PC-3 (cell line): Measurements from ENCODE around the gene SURF4. TPM values are rescaled to one million over a fixed set of nuclear protein-coding genes. Genes with fewer than 3 reads are reported as not detected.

ENCODE experiments used
- ATAC-seq: fragments of 200-7000 bp; cut with Tn5 transposase; 2 replicates; pipeline ENCODE4 v1.9.1; 2020; ENCODE audit warnings: mild to moderate bottlenecking, moderate library complexity
- BruUV-seq: library from RNA; stranded (reverse); fragments of 400-500 nt; replicated peaks from 2 replicates; lab custom pipeline; 2021; lab: Mats Ljungman, UMichigan
- CTCF ChIA-PET: fragments of 300-600 bp; sonication (Branson Sonifier 250); formaldehyde crosslinking; loops from one replicate; lab custom pipeline; 2022; ENCODE audit warnings: antibody characterized with exemption; lab: Charles Lee
- POLR2A ChIA-PET: fragments of 300-600 bp; sonication (Branson Sonifier 250); formaldehyde crosslinking; loops from one replicate; lab custom pipeline; 2022; ENCODE audit warnings: antibody characterized with exemption; ENCODE audit not compliant: unreplicated experiment; lab: Charles Lee
- DNase-seq: peaks from one replicate; pipeline ENCODE4 v3.0.0-alpha.2; 2015
- H2AFZ ChIP-seq: fragments of 300-600 bp; sonication (generic); 2 replicates; pipeline ENCODE4 v1.6.0; 2016; ENCODE audit warnings: antibody characterized with exemption, low read length
- H3F3A ChIP-seq: fragments of 300-600 bp; sonication (generic); one replicate; pipeline ENCODE4 v1.6.0; 2017; ENCODE audit warnings: antibody characterized with exemption, low read length, control low read depth, mild to moderate bottlenecking; ENCODE audit not compliant: unreplicated experiment
- H3K27ac ChIP-seq: fragments of 300-600 bp; sonication (generic); 2 replicates; pipeline ENCODE4 v1.5.1; 2016; ENCODE audit warnings: mild to moderate bottlenecking, low read length
- H3K27me3 ChIP-seq: fragments of 300-600 bp; sonication (generic); 2 replicates; pipeline ENCODE4 v1.6.1; 2016; ENCODE audit warnings: low read length, mixed read lengths
- H3K36me3 ChIP-seq: fragments of 300-600 bp; sonication (generic); 2 replicates; pipeline ENCODE4 v1.6.1; 2016; ENCODE audit warnings: low read depth, mixed run types, low read length, mixed read lengths
- H3K4me1 ChIP-seq: fragments of 300-600 bp; sonication (generic); 2 replicates; pipeline ENCODE4 v1.5.1; 2016; ENCODE audit warnings: low read length; ENCODE audit not compliant: insufficient read depth
- H3K4me2 ChIP-seq: fragments of 300-600 bp; sonication (generic); 2 replicates; pipeline ENCODE4 v1.6.0; 2016; ENCODE audit warnings: low read length
- H3K4me3 ChIP-seq: fragments of 300-600 bp; sonication (generic); 2 replicates; pipeline ENCODE4 v1.5.1; 2016; ENCODE audit warnings: mild to moderate bottlenecking, low read length, mixed read lengths
- H3K79me2 ChIP-seq: fragments of 300-600 bp; sonication (generic); 2 replicates; pipeline ENCODE4 v1.6.1; 2017; ENCODE audit warnings: low read length, mixed read lengths
- H3K9ac ChIP-seq: fragments of 300-600 bp; sonication (generic); 2 replicates; pipeline ENCODE4 v1.6.0; 2016; ENCODE audit warnings: mild to moderate bottlenecking, low read length
- H3K9me2 ChIP-seq: fragments of 300-600 bp; sonication (generic); replicated peaks from 2 replicates; pipeline ENCODE4 v1.6.1; 2016; ENCODE audit warnings: mixed run types, low read length, mixed read lengths
- H3K9me3 ChIP-seq: fragments of 300-600 bp; sonication (generic); 2 replicates; pipeline ENCODE4 v1.6.1; 2016; ENCODE audit warnings: low read length, mixed read lengths
- H4K20me1 ChIP-seq: fragments of 300-600 bp; sonication (generic); 2 replicates; pipeline ENCODE4 v1.6.1; 2016; ENCODE audit warnings: low read length, mixed read lengths
- EZH2 ChIP-seq: fragments of 300-600 bp; sonication (generic); IDR thresholded peaks from one replicate; pipeline ENCODE4 v1.6.1; 2017; ENCODE audit warnings: antibody characterized with exemption, mild to moderate bottlenecking, low read length; ENCODE audit not compliant: unreplicated experiment
- EZH2phosphoT487 ChIP-seq: fragments of 300-600 bp; sonication (generic); IDR thresholded peaks from 2 replicates; pipeline ENCODE4 v1.6.1; 2018; ENCODE audit warnings: mild to moderate bottlenecking, antibody characterized with exemption, low read length, borderline replicate concordance
- intact Hi-C: fragments of 100-400 bp; cut with micrococcal nuclease; formaldehyde crosslinking; loops from 2 replicates; pipeline ENCODE4 v1.9.0; 2023
- total RNA-seq: library from RNA; depleted of rRNA; stranded (reverse); fragments of >200 nt; gene quantifications from 2 replicates; pipeline ENCODE4 v1.2.3, GENCODE V29; 2014
- TF ChIP-seq, protein P1 (sequence below): fragments of 300-600 bp; sonication (generic); conservative IDR thresholded peaks from 2 replicates; pipeline ENCODE4 v1.5.1; 2017; ENCODE audit warnings: antibody characterized with exemption, low read depth, mild to moderate bottlenecking, low read length

The SURF4 gene
- total RNA-seq, 1 experiment from 2014 or later = 161 TPM

DNA sequence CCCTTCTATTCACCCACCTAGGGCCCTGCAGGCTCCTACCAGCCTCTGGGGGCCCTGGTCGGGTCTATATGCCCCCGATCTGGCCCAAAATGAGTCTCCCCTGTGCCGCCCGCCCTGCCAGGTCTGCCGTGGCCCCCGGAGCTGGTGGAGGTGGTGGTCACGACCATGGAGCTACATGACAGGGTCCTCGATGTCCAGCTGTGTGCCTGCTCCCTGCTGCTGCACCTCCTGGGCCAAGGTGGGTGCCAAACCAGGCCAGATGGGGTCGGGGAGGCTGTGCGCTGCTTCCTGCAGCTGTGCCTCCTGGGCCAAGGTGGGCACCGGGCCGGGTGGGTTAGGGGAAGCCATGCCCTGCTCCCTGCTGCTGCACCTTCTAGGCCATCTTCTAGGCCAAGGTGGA lies 24.4 kb upstream of the SURF4 start:
- Histone ChIP-seq H3K79me2 (no peaks in the 10 kb centered on the region), H3K36me3 (peaks cover 5% of the 10 kb centered on the region; the same call in 1 of the 2 replicates), H3K9me2 (no peaks in the 10 kb centered on the region), H2AFZ (no peak overlapping the region), H3K27me3 (no peaks in the 10 kb centered on the region), H3K4me3 (no peak overlapping the region), H3K9ac (no peak overlapping the region), H3K27ac (no peak overlapping the region), H3K4me1 (no peaks in the 10 kb centered on the region), H3F3A (no peaks in the 10 kb centered on the region), H3K4me2 (no peak overlapping the region), H4K20me1 (no peaks in the 10 kb centered on the region), H3K9me3 (no peaks in the 10 kb centered on the region)
- no TSS peak for BruUV-seq
- intact Hi-C loops = no loop called here
- TF ChIP-seq EZH2phosphoT487 (no peak), EZH2 (no peak)
- TF ChIP-seq, protein P1, sequence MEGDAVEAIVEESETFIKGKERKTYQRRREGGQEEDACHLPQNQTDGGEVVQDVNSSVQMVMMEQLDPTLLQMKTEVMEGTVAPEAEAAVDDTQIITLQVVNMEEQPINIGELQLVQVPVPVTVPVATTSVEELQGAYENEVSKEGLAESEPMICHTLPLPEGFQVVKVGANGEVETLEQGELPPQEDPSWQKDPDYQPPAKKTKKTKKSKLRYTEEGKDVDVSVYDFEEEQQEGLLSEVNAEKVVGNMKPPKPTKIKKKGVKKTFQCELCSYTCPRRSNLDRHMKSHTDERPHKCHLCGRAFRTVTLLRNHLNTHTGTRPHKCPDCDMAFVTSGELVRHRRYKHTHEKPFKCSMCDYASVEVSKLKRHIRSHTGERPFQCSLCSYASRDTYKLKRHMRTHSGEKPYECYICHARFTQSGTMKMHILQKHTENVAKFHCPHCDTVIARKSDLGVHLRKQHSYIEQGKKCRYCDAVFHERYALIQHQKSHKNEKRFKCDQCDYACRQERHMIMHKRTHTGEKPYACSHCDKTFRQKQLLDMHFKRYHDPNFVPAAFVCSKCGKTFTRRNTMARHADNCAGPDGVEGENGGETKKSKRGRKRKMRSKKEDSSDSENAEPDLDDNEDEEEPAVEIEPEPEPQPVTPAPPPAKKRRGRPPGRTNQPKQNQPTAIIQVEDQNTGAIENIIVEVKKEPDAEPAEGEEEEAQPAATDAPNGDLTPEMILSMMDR = no peak
- CTCF ChIA-PET = no interaction called here
- no peak for ATAC-seq
- POLR2A ChIA-PET = no interaction called here
- no peak for DNase-seq

DNA sequence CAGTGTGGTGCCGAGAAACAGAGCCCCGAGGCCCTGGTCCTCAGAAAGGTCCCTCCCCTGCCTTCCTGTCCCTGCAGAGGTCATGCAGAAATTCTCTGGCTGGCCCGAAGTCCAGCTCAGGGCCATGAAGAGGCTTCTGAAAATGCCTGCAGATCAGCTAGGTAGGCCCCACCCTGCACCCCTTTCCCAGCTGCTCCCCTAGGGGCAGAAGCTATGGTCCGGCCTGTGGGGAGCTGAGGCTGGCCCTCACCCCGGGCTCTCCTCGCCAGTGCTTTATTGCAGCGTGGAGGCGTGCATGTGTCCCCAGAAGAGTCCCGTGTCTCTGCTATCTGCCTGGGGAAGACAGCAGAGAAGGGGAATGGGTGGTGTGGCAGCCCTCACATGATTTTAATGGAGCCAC lies 22.0 kb upstream of the SURF4 start:
- TF ChIP-seq, protein P1 = no peak
- TF ChIP-seq EZH2 = no peak
- TF ChIP-seq EZH2phosphoT487 = no peak
- Histone ChIP-seq H3F3A (no peaks in the 10 kb centered on the region), H3K4me1 (no peaks in the 10 kb centered on the region), H4K20me1 (no peaks in the 10 kb centered on the region), H3K27me3 (no peaks in the 10 kb centered on the region), H2AFZ (no peak overlapping the region), H3K4me2 (no peak overlapping the region), H3K9ac (no peak overlapping the region), H3K9me3 (no peaks in the 10 kb centered on the region), H3K36me3 (no peaks in the 10 kb centered on the region), H3K9me2 (no peaks in the 10 kb centered on the region), H3K27ac (no peak overlapping the region), H3K79me2 (no peaks in the 10 kb centered on the region), H3K4me3 (no peak overlapping the region)
- ChIA-PET CTCF (no interaction called here), POLR2A (no interaction called here)
- intact Hi-C loops = no loop called here
- ATAC-seq = no peak
- no TSS peak for BruUV-seq
- DNase-seq = no peak

DNA sequence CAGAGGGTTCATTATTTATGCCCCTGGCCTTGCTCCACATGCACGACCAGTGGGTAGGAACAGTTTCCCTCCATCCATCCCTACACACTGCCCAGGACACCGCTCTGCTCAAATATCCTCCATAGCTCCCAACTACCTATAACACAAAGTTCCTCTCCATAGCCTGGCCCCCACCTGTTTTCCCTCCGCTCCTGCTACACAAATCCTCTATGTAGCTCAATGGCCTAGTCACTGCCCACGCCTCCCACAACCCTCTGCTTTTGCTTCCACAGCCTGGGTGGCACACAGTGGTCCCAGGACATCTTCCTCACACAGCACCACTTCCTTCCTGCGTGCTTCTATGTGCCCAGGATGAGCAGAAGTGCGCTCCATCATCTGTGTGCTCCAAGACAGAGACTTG lies 21.5 kb upstream of the SURF4 start:
- ChIA-PET CTCF (no interaction called here), POLR2A (no interaction called here)
- H2AFZ ChIP-seq = no peak overlapping the region
- BruUV-seq = no TSS peak
- DNase-seq (no peak), ATAC-seq (no peak)
- H3K9me2 ChIP-seq = no peaks in the 10 kb centered on the region
- H3K27me3 ChIP-seq = no peaks in the 10 kb centered on the region
- H3K36me3 ChIP-seq = no peaks in the 10 kb centered on the region
- no peaks in the 10 kb centered on the region for H3K4me1 ChIP-seq
- no peak for TF ChIP-seq EZH2phosphoT487
- TF ChIP-seq, protein P1 = no peak
- TF ChIP-seq EZH2 = no peak
- no peak overlapping the region for H3K4me3 ChIP-seq
- no peaks in the 10 kb centered on the region for H3K9me3 ChIP-seq
- H3F3A ChIP-seq = no peaks in the 10 kb centered on the region
- no peaks in the 10 kb centered on the region for H4K20me1 ChIP-seq
- H3K9ac ChIP-seq = no peak overlapping the region
- H3K27ac ChIP-seq = no peak overlapping the region
- no peaks in the 10 kb centered on the region for H3K79me2 ChIP-seq
- no peak overlapping the region for H3K4me2 ChIP-seq
- intact Hi-C loops = no loop called here
